Adrenal gland (tissue), 5 donors: ENCODE measurements around the gene SNX30.

Source experiments
- POLR2A ChIP-seq, 2 donors: fragments of 450-650 bp; IDR thresholded peaks; one replicate each; pipeline ENCODE4 v1.6.1; 2017; ENCODE audit warnings: antibody characterized with exemption in 2 of 2, mild to moderate bottlenecking in 2 of 2, moderate library complexity in 1 of 2
- TF ChIP-seq, protein P1 (sequence below), 6 experiments: fragments of 450-650 bp in 4 of 6; fragments of 200-600 bp in 2 of 6; sonication (generic) in 1 of 6; IDR thresholded peaks; 1 replicate in 5 of 6; 2 replicates in 1 of 6; pipeline versions ENCODE4 v1.5.1 to v1.8.0; 2016 to 2021; ENCODE audit warnings: antibody characterized with exemption in 6 of 6, mild to moderate bottlenecking in 2 of 6, moderate library complexity in 1 of 6
- donor health status: DM: no; HTN: no; CAD: no.

DNA sequence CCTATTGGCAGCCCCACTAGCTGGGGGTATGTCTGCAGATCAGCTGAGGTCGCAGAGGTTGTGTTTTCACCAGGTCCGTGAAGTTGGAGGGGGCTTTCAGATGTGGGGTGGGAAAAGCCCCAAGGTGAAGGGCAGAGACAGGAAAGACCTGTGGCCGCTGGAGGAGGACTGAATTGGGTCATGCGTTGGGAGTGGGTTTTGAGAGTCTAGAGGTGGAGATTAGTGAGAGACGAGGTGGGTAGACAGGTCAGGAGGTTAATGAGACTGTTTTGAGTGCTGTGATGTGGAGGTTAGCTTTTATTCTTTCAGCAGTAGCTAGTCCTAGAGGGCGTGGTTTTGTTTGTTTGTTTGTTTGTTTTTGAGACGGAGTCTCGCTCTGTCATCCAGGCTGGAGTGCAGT, 10.3 kb downstream of the SNX30 start:
- TF ChIP-seq, protein P1, sequence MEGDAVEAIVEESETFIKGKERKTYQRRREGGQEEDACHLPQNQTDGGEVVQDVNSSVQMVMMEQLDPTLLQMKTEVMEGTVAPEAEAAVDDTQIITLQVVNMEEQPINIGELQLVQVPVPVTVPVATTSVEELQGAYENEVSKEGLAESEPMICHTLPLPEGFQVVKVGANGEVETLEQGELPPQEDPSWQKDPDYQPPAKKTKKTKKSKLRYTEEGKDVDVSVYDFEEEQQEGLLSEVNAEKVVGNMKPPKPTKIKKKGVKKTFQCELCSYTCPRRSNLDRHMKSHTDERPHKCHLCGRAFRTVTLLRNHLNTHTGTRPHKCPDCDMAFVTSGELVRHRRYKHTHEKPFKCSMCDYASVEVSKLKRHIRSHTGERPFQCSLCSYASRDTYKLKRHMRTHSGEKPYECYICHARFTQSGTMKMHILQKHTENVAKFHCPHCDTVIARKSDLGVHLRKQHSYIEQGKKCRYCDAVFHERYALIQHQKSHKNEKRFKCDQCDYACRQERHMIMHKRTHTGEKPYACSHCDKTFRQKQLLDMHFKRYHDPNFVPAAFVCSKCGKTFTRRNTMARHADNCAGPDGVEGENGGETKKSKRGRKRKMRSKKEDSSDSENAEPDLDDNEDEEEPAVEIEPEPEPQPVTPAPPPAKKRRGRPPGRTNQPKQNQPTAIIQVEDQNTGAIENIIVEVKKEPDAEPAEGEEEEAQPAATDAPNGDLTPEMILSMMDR (IDR thresholded peaks at IDR 0.05) = no peak
- TF ChIP-seq POLR2A (IDR thresholded peaks at IDR 0.05) = no peak
